Thyroid gland (tissue), 4 donors: ENCODE results near the gene DNMT3L.
"Not testable (repeated sequence)": the region's sequence is repeated elsewhere in the genome, so short reads cannot be mapped to it uniquely, and the experiment has no call there.

ENCODE experiments used
- CTCF ChIP-seq, 6 experiments: fragments of 200-600 bp in 3 of 6; fragments of 450-650 bp in 3 of 6; sonication (generic) in 3 of 6; IDR thresholded peaks; one replicate each; pipeline ENCODE4 v1.5.1; 2016 to 2019; ENCODE audit warnings: antibody characterized with exemption in 6 of 6, mild to moderate bottlenecking in 2 of 6, inconsistent platforms in 1 of 6, moderate library complexity in 1 of 6
- POLR2A ChIP-seq, 2 donors: fragments of 450-650 bp; IDR thresholded peaks; one replicate each; pipeline ENCODE4 v1.6.1; 2017; ENCODE audit warnings: antibody characterized with exemption in 2 of 2, mild to moderate bottlenecking in 2 of 2, moderate library complexity in 1 of 2

DNA sequence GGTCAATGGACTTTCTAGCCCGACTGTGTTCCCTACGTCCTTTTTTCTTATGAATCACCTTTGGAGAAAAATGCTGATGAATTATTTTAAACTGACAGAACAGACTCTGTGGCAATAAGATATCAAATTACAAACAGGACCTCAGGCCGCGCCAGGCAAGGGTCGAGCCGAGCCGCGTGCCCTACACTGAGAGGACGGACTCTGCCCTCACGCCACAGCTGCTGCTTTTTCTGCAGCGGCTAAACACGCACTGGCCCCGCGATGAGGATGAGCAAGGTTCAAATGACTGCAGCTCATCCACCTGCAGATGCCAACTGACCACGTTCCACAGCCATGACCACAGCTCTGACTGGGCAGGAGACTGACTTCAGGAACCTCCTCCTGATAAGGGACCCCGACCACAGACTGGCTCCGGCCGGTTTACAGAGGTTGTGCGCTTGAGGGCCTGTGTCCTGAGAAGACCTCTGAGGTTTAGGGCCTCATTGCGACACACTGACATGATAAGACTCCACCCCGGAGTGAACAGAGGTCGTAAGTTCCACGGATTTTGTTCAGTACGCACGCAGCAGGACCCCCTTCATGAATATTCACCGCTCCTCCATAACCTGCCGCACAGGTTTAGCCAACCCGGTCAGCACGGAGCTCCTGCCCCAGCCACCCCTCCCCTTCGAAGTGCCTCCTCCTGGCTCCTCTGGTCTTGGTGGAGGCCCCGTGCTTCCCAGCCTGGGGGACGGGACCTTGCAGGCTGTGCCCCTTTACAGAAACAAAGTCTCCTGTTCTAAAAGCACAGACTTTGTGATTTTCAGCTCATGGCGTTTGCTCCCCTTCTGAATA, 12.3 kb downstream of the DNMT3L start:
- TF ChIP-seq CTCF, POLR2A (IDR thresholded peaks at IDR 0.05): not testable (repeated sequence)
